Measurements from ENCODE around the gene SLIRP. TPM values are rescaled to one million over a fixed set of nuclear protein-coding genes. Genes with fewer than 3 reads are reported as not detected.
"Not testable (repeated sequence)": the region's sequence is repeated elsewhere in the genome, so short reads cannot be mapped to it uniquely, and the experiment has no call there.

Gene SLIRP
- total and polyA plus RNA-seq, 5 donors: 152 to 610 (median 155) TPM

DNA sequence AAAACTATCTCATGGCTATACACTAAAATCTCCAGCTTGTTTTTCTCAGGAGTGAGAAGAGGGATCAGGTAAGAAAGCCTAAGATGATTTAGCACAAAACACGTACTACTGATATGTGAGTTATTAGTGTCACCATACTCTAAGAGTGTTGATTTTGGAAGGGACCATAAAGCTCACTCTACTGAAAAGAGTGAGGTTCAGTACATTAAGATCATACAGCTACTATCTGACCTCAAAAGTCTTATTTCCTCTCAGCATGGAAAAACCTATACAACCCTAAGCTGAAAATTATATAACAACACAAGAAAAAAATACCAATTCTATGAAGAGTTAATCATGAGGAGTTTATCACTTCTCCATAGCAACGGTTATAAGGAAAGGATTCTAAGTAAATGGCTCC lies 33.5 kb downstream of the SLIRP start:
- no peak for ATAC-seq
- H3K4me3 ChIP-seq (ENCODE audit: low read length): no peak overlapping the region
- 75% methylated on average over 2 of the region's 2 CpGs for WGBS
- H3K27me3 ChIP-seq (ENCODE audit: control insufficient read depth, insufficient read depth): no peaks in the 10 kb centered on the region
- H3K9me3 ChIP-seq (ENCODE audit: control insufficient read depth, low read length): no peaks in the 10 kb centered on the region
- DNase-seq: no peak
- no peak overlapping the region for H3K27ac ChIP-seq (ENCODE audit: low read length)
- peaks cover 2% of the 10 kb centered on the region for H3K4me1 ChIP-seq (ENCODE audit: control insufficient read depth, insufficient read depth, low read length)
- intact Hi-C loops (cut with DNase I): no loop called here

DNA sequence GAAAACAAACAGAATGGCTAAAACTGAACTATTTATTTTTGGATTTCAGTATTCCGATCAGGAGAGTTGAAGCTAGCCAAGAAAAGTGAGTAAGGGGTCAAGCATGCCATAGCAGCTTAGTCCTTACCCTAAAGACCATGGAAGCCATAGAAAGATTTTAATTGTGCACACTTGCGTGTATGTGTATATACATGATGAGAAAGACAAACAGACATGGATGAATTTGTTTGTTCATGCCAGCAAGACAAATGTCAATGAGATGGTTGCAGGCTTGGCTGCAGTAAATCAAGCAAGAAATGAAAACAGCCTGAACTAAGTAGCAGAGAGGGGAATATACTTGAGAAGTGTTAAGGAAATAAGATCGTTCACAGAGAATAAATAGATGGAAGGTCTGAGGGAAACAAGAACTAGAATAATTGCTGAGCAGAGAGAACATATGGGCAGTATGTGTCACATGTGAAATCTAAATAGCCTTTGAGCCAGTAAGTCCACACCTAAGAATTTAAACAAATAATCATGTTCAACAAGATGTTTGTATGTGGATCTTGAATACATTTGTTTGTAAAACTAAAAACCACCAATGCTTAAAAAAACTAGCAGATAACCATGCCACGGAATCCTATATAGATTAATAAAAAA lies 38.3 kb downstream of the SLIRP start:
- 64% methylated on average over 4 of the region's 4 CpGs for WGBS
- intact Hi-C loops (cut with DNase I): no loop called here
- Histone ChIP-seq H3K4me1 (ENCODE audit: control insufficient read depth, insufficient read depth, low read length) (no peaks in the 10 kb centered on the region), H3K27ac (ENCODE audit: low read length) (no peak overlapping the region), H3K4me3 (ENCODE audit: low read length) (no peak overlapping the region), H3K27me3 (ENCODE audit: control insufficient read depth, insufficient read depth) (no peaks in the 10 kb centered on the region), H3K9me3 (ENCODE audit: control insufficient read depth, low read length) (no peaks in the 10 kb centered on the region)
- no peak for DNase-seq
- ATAC-seq: no peak

DNA sequence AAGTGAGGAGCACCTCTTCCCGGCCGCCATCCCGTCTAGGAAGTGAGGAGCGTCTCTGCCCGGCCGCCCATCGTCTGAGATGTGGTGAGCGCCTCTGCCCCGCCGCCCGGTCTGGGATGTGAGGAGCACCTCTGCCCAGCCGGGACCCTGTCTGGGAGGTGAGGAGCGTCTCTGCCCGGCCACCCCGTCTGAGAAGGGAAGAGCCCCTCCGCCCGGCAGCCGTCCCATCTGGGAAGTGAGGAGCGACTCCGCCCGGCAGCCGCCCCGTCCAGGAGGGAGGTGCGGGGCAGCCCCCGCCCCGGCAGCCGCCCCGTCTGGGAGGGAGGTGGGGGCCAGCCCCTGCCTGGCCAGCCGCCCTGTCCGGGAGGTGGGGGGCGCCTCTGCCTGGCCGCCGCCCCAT lies 39.5 kb downstream of the SLIRP start:
- H3K4me3 ChIP-seq (ENCODE audit: low read length); intact Hi-C loops (cut with DNase I); H3K9me3 ChIP-seq (ENCODE audit: control insufficient read depth, low read length); H3K4me1 ChIP-seq (ENCODE audit: control insufficient read depth, insufficient read depth, low read length); H3K27me3 ChIP-seq (ENCODE audit: control insufficient read depth, insufficient read depth); ATAC-seq; H3K27ac ChIP-seq (ENCODE audit: low read length): not testable (repeated sequence)
- WGBS: 91% methylated on average over 33 of the region's 33 CpGs
- peak in 1 of 3 donors; percentile 61 for DNase-seq

DNA sequence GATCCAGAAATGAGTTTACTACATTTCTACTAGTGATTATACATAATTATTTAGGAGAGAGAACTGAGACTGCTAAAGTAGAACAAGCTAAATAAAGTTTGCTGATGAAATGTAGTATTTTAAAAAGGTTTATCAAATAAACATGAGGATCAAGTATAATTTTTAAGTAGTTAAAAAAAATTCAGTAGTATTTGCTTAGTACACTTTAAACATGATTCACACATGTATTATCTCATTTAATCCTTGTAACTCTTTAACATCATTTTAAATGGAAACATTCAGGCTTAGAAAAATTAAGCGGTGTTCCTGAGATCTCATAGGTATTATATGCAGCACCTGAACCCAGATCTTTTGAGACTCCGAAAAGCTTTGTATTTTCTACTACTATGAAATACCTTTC lies 44.4 kb downstream of the SLIRP start:
- H3K27ac ChIP-seq (ENCODE audit: low read length): no peak overlapping the region
- DNase-seq (no peak), ATAC-seq (no peak)
- no peaks in the 10 kb centered on the region for H3K27me3 ChIP-seq (ENCODE audit: control insufficient read depth, insufficient read depth)
- intact Hi-C loops (cut with DNase I): no loop called here
- H3K4me1 ChIP-seq (ENCODE audit: control insufficient read depth, insufficient read depth, low read length): peaks cover 4% of the 10 kb centered on the region
- no peaks in the 10 kb centered on the region for H3K9me3 ChIP-seq (ENCODE audit: control insufficient read depth, low read length)
- 96% methylated on average over 2 of the region's 2 CpGs for WGBS
- H3K4me3 ChIP-seq (ENCODE audit: low read length): no peak overlapping the region

DNA sequence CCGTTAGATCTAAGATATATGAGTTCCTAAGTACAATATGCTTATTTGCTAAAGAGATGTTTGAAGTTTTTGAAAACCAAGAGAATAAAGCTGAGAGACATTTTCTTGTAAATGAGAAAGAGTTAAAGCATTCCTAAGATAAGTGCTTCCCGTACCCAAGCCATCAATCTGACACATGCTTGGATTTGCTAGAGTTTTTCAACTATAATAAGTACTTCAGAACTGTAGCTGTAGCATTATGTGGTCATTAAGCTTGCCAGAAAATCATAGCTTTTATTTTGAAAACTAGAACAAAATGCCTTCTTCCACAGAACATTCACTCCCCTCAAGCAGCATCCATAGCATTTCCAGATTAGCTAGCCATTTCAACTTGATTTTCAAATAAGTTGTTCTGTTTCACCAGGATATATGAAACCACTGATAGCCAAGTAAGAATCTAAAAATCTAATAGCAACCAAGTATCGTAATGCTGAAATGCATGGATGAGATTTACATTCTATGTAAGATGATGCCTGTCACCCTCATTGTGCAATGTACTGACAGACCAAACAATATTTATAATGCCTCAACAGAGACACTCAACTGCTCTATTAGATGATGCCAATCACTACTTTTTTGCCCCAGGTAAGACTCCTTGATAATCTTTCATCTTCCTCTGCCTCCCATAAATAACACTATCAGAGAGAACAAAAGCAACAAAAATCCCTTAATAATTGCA lies 45.1 kb downstream of the SLIRP start:
- Histone ChIP-seq H3K27me3 (ENCODE audit: control insufficient read depth, insufficient read depth) (no peaks in the 10 kb centered on the region), H3K9me3 (ENCODE audit: control insufficient read depth, low read length) (no peaks in the 10 kb centered on the region), H3K27ac (ENCODE audit: low read length) (no peak overlapping the region), H3K4me1 (ENCODE audit: control insufficient read depth, insufficient read depth, low read length) (peaks cover 5% of the 10 kb centered on the region), H3K4me3 (ENCODE audit: low read length) (no peak overlapping the region)
- 47% methylated on average over 3 of the region's 3 CpGs for WGBS
- DNase-seq: no peak
- intact Hi-C loops (cut with DNase I): no loop called here
- ATAC-seq: no peak

DNA sequence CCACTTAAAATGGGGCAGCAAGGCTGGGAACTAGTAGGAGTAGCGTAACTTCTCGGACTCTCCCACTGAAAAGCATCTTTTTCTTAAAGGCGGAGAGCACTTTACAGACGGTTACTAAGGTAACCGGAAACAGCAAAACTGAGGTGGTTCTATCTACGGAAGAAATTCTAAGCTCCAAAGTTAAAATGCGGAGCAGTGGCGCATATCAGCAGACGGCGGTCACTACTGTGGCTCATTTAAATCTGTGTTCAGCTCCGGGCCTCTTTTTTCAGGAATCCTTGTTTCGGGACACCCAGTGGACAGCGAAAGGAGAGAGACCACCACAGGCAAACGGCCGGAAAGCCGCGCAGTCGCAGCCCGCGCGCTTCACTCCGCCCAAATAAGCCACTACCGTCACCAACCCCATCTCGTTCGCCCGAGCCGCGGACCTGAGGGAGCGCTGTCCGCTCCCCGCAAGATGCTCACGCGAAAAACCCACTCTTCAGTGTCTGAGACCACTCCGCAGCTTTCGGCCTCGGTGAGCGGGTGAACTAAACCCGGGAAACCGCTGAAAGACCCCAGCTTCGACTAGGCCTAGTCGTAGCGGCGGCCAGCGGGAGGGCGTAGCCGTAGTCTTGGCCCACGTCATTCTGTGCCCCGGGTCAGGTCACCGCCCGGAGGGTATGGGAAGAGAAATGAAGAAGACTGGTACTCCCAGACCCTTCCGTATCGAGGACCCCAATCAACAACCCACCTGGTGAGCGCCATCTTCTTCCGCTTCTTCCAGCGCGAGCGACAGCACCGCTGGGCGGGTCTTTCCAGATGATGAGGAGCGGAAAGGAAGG lies 52.7 kb downstream of the SLIRP start, which contains the start of gene SNW1:
Gene SNW1, minus strand, starts transcription at position 776 of the 824 bp plus-strand sequence. Its CDS starts 29 bp downstream, at position 747.
- intact Hi-C loops (cut with DNase I): no loop called here
- no peaks in the 10 kb centered on the region for H3K9me3 ChIP-seq (ENCODE audit: control insufficient read depth, low read length)

DNA sequence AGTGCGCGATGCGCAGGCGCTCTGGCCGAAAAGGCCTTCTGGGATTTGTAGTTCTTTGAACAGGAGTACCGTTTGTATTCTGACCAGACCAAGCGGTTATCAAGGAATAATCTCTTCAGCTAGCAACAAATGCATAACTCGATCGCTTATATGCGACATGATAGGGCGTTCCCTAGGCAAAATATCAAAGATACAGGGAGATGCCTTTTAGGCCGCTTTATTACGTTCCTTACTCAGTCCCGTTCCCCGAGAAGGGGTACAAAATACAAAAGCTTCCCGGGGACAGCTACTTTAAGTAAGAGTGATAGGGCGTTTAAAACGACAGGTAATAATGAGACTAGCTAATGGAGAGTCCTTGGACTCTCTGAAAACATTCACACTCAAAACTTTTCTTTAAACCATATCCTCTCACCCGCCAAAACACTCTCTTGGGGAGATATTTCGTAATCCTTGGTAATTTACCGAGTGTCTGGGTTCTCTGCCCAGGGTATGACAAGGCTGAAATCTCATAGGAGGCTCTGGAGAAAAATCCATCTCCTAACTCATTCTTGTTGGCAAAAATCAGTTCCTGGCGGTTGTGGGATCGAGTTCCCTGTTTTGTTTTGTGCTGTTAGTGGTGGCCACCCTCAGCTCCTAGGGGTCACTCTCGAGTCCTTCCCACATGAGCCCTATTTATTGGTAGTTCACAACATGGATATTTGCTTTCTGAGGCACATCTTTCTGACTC lies 53.5 kb downstream of the SLIRP start:
- H3K27ac ChIP-seq (ENCODE audit: low read length): peak overlapping the region; percentile 95
- no peaks in the 10 kb centered on the region for H3K27me3 ChIP-seq (ENCODE audit: control insufficient read depth, insufficient read depth)
- peak overlapping the region; percentile 99 for H3K4me3 ChIP-seq (ENCODE audit: low read length)
- 3% methylated on average over 24 of the region's 24 CpGs for WGBS
- peak; percentile 61 to 77 for ATAC-seq
- H3K9me3 ChIP-seq (ENCODE audit: control insufficient read depth, low read length): no peaks in the 10 kb centered on the region
- peaks cover 8% of the 10 kb centered on the region for H3K4me1 ChIP-seq (ENCODE audit: control insufficient read depth, insufficient read depth, low read length)
- peak; percentile 54 to 76 (median 58) for DNase-seq
- intact Hi-C loops (cut with DNase I): no loop called here

More for the DNA sequence above, 52.7 kb downstream of the SLIRP start, which contains the start of gene SNW1:
- DNase-seq (peak; percentile 94 to 97 (median 96)), ATAC-seq (peak; percentile 97 to 98)
- WGBS: under 1% methylated on average over 60 of the region's 60 CpGs
- Histone ChIP-seq H3K27ac (ENCODE audit: low read length) (peak within 1 kb of the TSS; percentile 95), H3K4me1 (ENCODE audit: control insufficient read depth, insufficient read depth, low read length) (peaks cover 10% of the 10 kb centered on the region), H3K4me3 (ENCODE audit: low read length) (peak within 1 kb of the TSS; percentile 99), H3K27me3 (ENCODE audit: control insufficient read depth, insufficient read depth) (no peaks in the 10 kb centered on the region)

DNA sequence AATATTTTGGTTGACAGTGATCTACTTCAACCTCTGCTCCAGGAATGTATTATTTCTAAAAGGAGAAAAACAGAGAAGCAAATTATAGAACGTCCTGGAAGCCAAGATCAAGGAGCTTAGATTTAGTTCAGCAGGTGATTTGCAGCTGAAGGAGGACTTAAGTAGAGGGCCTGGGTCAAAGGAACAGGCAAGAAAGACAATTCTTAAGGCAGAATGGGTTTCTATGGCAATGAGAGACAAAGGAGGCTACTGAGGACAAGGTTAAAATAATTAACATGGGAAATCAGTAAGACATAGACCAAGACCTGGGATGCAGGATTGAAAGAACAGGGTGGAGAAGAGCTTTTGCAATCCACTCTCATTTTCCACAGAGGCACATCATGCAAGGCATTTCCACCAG lies 55.4 kb downstream of the SLIRP start:
- intact Hi-C loops (cut with DNase I): loop anchor here in 1 of 4 donors (2.0 kb wide), 1 partner anchor 37 kb away; the partner anchor contains the start of gene ADCK1
- no peak for ATAC-seq
- no peak for DNase-seq

DNA sequence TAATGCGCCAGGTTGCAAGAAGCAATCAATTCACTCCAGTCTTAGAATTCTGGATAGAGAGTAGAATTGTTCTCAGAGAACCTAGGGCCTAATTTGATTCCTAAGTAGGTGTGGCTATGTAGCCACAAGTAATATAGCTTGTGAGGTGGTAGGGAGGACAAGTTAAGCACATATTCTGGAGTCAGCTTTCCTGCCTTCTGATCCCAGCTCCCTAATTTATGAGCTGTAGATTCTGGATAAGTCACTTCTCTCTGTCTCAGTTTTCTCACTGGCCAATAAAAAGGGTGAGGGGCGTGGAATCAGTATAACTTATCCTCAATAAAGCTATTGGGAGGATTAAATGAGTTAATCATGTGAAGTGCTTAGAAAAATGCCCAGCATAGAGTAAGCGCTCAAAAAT lies 56.1 kb downstream of the SLIRP start:
- Histone ChIP-seq H3K4me1 (ENCODE audit: control insufficient read depth, insufficient read depth, low read length) (peaks cover 2% of the 10 kb centered on the region), H3K27me3 (ENCODE audit: control insufficient read depth, insufficient read depth) (no peaks in the 10 kb centered on the region), H3K4me3 (ENCODE audit: low read length) (no peak overlapping the region), H3K27ac (ENCODE audit: low read length) (no peak overlapping the region), H3K9me3 (ENCODE audit: control insufficient read depth, low read length) (no peaks in the 10 kb centered on the region)
- ATAC-seq (no peak), DNase-seq (no peak)
- WGBS: 85% methylated on average over 3 of the region's 3 CpGs
- intact Hi-C loops (cut with DNase I): loop anchor here in 1 of 4 donors (2.0 kb wide), 1 partner anchor 37 kb away; the partner anchor contains the start of gene ADCK1

More for the DNA sequence above, 55.4 kb downstream of the SLIRP start:
- WGBS: 67% methylated on average over 1 of the region's 1 CpG
- no peaks in the 10 kb centered on the region for H3K9me3 ChIP-seq (ENCODE audit: control insufficient read depth, low read length)
- no peak overlapping the region for H3K27ac ChIP-seq (ENCODE audit: low read length)
- no peaks in the 10 kb centered on the region for H3K27me3 ChIP-seq (ENCODE audit: control insufficient read depth, insufficient read depth)
- H3K4me3 ChIP-seq (ENCODE audit: low read length): no peak overlapping the region
- peaks cover 4% of the 10 kb centered on the region for H3K4me1 ChIP-seq (ENCODE audit: control insufficient read depth, insufficient read depth, low read length)

Measured in right cardiac atrium (tissue), 5 donors.